ENCODE data around the gene MCAT.

GRCh38 chr22:43129426-43130425 is 13.5 kb downstream of the MCAT start:
- TF ChIP-seq, protein P1, sequence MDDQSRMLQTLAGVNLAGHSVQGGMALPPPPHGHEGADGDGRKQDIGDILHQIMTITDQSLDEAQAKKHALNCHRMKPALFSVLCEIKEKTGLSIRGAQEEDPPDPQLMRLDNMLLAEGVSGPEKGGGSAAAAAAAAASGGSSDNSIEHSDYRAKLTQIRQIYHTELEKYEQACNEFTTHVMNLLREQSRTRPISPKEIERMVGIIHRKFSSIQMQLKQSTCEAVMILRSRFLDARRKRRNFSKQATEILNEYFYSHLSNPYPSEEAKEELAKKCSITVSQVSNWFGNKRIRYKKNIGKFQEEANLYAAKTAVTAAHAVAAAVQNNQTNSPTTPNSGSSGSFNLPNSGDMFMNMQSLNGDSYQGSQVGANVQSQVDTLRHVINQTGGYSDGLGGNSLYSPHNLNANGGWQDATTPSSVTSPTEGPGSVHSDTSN (IDR thresholded peaks at IDR 0.05): no peak
- TF ChIP-seq, protein P2, sequence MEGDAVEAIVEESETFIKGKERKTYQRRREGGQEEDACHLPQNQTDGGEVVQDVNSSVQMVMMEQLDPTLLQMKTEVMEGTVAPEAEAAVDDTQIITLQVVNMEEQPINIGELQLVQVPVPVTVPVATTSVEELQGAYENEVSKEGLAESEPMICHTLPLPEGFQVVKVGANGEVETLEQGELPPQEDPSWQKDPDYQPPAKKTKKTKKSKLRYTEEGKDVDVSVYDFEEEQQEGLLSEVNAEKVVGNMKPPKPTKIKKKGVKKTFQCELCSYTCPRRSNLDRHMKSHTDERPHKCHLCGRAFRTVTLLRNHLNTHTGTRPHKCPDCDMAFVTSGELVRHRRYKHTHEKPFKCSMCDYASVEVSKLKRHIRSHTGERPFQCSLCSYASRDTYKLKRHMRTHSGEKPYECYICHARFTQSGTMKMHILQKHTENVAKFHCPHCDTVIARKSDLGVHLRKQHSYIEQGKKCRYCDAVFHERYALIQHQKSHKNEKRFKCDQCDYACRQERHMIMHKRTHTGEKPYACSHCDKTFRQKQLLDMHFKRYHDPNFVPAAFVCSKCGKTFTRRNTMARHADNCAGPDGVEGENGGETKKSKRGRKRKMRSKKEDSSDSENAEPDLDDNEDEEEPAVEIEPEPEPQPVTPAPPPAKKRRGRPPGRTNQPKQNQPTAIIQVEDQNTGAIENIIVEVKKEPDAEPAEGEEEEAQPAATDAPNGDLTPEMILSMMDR (IDR thresholded peaks at IDR 0.05): no peak

Measured in SK-N-SH (cell line).